AG10803 (cell line): ENCODE data around the gene CYP4Z1.
"Not testable (repeated sequence)": the region's sequence is repeated elsewhere in the genome, so short reads cannot be mapped to it uniquely, and the experiment has no call there.

Experiments used
- DNase-seq: peaks from one replicate; pipeline ENCODE4 v3.0.0; 2010; ENCODE audit warnings: low read depth
- H3K4me3 ChIP-seq: 2 replicates; pipeline ENCODE4 v1.5.1; 2011; ENCODE audit warnings: mild to moderate bottlenecking, low read length, control low read depth
- TF ChIP-seq, protein P1 (sequence below): conservative IDR thresholded peaks from 2 replicates; pipeline ENCODE4 v1.5.1; 2011; ENCODE audit warnings: mild to moderate bottlenecking, low read length, control low read depth, inconsistent platforms

CYP4Z1 gene

DNA sequence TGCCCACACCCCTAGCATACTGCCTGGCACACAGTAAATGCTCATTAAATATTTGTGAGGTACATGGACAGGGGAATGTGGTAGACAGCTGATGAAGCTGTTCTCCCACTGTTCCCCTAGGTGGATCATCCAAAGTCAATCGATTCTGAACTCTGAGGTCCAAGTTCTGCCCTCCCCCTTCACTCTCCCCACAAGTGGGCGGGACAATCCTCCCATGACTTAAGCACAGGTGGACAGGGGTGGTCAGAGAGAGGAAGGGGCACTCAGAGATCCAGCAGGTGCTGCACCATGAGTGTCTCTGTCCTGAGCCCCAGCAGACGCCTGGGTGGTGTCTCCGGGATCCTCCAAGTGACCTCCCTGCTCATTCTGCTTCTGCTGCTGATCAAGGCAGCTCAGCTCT is 70.2 kb downstream of the CYP4Z1 start, which contains the start of gene CYP4A22:
TSS of gene CYP4A22 (plus strand) at position 244 of the 400 bp plus-strand sequence. CDS start at position 289, 45 bp downstream.
- DNase-seq, result no peak
- TF ChIP-seq, protein P1, sequence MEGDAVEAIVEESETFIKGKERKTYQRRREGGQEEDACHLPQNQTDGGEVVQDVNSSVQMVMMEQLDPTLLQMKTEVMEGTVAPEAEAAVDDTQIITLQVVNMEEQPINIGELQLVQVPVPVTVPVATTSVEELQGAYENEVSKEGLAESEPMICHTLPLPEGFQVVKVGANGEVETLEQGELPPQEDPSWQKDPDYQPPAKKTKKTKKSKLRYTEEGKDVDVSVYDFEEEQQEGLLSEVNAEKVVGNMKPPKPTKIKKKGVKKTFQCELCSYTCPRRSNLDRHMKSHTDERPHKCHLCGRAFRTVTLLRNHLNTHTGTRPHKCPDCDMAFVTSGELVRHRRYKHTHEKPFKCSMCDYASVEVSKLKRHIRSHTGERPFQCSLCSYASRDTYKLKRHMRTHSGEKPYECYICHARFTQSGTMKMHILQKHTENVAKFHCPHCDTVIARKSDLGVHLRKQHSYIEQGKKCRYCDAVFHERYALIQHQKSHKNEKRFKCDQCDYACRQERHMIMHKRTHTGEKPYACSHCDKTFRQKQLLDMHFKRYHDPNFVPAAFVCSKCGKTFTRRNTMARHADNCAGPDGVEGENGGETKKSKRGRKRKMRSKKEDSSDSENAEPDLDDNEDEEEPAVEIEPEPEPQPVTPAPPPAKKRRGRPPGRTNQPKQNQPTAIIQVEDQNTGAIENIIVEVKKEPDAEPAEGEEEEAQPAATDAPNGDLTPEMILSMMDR, result no peak
- no peak within 1 kb of the TSS for H3K4me3 ChIP-seq

DNA sequence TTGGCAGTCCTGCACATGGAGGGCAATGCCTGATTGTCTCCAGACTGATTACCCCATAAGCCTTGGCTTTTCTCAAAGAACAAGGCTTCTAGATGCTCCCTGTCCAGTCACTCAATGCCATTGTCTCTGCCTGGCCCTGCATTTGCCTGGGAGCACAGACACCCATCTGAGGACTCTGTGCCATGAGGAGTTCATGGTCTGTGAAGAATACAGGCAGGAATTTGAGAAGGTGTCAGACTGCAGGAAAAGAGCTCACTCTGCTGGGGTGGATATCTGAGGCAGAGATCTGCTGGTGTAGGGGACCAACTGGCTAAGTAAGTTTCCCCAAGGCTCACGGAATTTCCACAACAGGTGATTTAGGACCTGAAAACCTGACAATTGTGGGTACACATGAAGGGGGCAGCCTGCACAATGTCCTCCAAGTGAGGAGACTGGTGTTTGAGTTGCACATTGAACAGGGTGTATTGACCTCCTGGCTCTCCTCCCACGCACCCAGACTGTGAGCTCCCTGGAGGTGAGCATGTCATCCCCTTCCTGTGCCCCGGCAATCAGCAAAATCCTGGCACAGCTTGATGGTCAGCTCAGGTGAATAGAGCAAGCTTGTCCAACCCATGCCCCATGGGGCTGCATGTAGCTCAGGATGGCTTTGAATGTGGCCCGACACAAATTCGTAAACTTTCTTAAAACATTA is 71.0 kb downstream of the CYP4Z1 start:
- no peak for DNase-seq
- H3K4me3 ChIP-seq, result no peak overlapping the region
- TF ChIP-seq, protein P1, result no peak

DNA sequence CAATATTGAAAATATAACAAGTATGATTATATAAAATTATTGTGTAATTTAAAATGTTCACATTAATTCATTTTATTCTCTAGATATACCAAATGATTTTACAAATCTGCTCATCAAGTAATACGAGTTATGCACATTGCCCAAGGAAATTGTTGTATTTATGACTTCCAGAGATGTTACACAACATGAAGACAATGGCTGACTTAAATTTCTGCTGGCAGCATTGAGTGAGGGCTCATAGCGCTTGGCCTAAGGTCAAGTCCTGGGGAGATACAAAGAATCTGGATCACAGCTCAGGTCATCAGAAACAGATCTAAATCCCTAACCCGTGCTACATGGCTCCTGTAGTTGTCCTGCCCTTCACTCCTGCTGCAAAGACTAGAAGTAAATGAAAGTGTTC is 73.3 kb downstream of the CYP4Z1 start:
- DNase-seq, H3K4me3 ChIP-seq: not testable (repeated sequence)

DNA sequence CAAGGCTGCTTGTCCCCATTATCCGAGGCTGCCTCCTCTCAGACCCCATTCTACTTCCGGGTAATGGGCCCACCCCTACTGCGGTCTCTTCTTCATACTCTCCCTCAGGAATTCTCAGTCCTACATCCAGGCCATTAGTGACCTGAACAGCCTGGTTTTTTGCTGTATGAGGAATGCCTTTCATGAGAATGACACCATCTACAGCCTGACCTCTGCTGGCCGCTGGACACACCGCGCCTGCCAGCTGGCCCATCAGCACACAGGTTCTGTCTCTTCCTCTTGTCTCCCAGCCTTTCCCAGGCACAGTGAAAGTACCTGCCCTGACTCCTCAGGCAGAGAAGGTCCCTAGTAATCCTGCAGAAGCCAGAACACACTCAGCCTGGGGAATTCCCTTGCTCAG is 76.6 kb downstream of the CYP4Z1 start:
- not testable (repeated sequence) for DNase-seq, H3K4me3 ChIP-seq
- TF ChIP-seq, protein P1, result peak; percentile 27; the same call in 1 of the 2 replicates

DNA sequence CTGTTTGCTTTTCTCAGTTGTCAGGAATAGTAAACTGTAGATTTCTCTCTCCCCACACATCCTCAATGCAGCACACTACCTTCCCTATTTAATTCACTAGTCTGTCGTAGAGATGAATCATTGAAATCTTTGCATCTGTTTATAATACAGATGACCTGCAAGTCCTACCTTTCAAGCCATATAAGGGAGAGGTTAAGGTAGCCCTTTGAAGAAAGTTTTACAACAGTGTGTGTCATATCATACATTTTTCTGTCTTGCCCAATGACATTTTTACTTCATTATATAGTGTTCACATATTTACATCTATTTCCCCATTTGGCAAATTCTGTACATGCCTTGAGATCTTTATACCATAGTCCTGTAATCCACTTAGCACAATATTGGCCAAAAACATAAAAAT is 79.5 kb downstream of the CYP4Z1 start:
- H3K4me3 ChIP-seq, result not testable (repeated sequence)

DNA sequence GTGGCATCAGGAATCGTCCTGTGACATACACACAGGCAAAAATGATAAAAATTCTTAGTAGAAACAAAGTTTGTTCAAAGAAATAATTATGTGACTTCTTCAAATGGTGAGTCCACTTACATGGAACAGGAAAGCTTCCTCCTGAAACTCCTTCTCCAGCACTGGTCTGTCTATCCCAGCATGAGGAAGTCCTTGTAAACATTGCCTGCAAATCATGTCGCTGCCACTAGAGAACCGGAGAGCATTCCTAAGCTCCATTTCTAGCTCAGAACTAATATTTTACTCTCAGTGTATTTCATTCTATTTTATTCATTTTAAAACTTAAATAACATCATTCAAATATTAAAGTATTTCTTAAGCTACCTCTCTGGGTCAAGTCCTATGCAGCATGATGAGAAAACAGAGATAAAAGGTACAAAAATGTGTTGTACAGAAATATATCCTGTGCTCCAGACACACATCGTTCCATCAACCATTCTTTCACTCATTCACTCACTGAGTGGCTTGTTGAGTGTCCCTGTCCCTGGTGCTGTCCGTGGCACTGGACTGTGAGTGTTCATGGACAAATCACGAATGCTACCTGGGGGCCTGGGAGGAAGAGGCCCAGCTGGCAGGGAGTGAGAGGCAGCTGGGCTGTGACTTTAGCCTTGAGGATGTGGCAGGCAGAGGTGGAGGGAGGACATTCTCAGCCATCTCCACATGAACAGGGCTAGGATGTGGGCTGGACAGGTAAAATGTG is 80.2 kb downstream of the CYP4Z1 start:
- DNase-seq, result no peak
- TF ChIP-seq, protein P1, result no peak
- H3K4me3 ChIP-seq, result no peak overlapping the region

More for the DNA sequence above, 79.5 kb downstream of the CYP4Z1 start:
- DNase-seq, result not testable (repeated sequence)

DNA sequence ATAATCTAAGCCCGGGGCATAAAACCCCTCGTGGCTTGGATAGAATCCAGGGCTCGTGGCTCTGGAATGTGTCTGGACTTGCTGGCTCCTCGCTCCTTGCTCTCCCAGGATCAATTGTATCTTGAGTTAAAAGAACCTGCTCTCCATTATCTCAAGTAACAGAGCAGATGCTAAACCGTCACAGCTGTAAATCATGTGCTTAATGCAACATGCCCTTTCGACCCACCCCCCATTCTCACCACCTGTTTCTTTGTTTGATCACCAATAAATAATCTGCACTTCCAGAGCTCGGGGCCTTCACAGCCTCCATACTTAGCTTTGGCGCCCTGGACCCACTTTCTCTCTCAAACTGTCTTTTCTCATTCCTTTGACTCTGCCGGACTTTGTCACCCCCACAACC is 82.1 kb downstream of the CYP4Z1 start:
- H3K4me3 ChIP-seq, DNase-seq: not testable (repeated sequence)

DNA sequence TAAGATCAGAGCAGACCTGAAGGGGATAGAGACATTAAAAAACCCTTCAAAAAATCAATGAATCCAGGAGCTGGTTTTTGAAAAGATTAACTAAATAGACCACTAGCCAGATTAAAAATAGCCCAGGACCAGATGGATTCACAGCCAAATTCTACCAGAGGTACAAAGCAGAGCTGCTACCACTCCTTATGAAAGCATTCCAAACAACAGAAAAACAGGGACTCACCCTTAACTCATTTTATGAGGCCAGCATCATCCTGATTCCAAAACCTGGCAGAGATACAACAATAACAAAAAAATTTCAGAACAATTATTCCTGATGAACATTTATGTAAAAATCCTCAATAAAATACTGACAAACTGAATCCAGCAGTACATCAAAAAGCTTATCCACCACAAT is 89.4 kb downstream of the CYP4Z1 start:
- H3K4me3 ChIP-seq, DNase-seq: not testable (repeated sequence)

DNA sequence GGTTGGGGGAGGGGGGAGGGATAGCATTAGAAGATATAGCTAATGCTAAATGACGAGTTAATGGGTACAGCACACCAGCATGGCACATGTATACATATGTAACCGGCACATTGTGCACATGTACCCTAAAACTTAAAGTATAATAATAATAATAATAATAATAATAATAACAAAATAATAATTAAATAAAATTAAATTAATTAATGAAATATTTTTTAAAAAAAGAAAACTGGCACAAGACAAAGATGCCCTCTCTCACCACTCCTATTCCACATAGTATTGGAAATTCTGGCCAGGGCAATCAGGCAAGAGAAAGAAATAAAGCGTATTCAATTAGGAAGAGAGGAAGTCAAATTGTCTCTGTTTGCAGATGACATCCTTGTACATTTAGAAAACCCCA is 90.9 kb downstream of the CYP4Z1 start:
- not testable (repeated sequence) for DNase-seq, H3K4me3 ChIP-seq

DNA sequence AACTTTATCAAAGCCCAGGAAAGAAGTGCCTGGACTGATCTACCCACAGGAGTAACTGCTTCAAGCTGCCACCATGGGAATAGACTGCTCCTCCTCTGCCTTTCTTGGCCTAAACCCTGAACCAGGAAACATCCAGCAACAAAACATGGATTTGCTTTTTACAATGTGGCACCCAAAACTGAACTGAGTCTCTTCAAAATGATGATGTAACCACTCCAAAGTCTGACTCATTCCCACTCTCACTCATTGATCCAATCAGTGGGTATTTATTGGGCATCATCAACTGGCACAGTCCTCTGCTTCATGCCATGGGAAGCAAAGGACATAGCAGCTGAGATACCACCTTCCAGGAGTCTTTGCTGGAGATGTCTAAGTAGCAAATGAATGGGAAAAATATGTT is 93.7 kb downstream of the CYP4Z1 start:
- TF ChIP-seq, protein P1, result no peak
- H3K4me3 ChIP-seq, result no peak overlapping the region
- DNase-seq, result no peak
